SK-N-SH treated with all-trans-retinoic acid at 6 μM for 48 hours (cell line): ENCODE results near the gene LYPD6B.

Experiments
- BACH2 ChIP-seq: fragments of 250-450 bp; sonication (Bioruptor Pico); IDR thresholded peaks from 2 replicates; pipeline ENCODE4 v1.9.0; 2021; ENCODE audit warnings: mild to moderate bottlenecking, borderline replicate concordance
- CSDC2 ChIP-seq: fragments of 250-450 bp; sonication (Bioruptor Pico); IDR thresholded peaks from 2 replicates; pipeline ENCODE4 v1.5.0; 2020; ENCODE audit warnings: mild to moderate bottlenecking, moderate library complexity
- ISL1 ChIP-seq: fragments of 250-450 bp; sonication (Bioruptor Pico); IDR thresholded peaks from 2 replicates; pipeline ENCODE4 v2.1.2; 2022; ENCODE audit warnings: mild to moderate bottlenecking, moderate library complexity
- OSR1 ChIP-seq: fragments of 250-450 bp; sonication (Bioruptor Pico); IDR thresholded peaks from 2 replicates; pipeline ENCODE4 v1.8.0; 2022; ENCODE audit warnings: moderate library complexity, mild to moderate bottlenecking, inconsistent platforms
- PPARA ChIP-seq: fragments of 250-450 bp; sonication (Bioruptor Pico); IDR thresholded peaks from 2 replicates; pipeline ENCODE4 v1.5.0; 2020; ENCODE audit warnings: mild to moderate bottlenecking, borderline replicate concordance
- RARB ChIP-seq: fragments of 250-450 bp; sonication (Bioruptor Pico); IDR thresholded peaks from 2 replicates; pipeline ENCODE4 v1.8.0; 2021; ENCODE audit warnings: mild to moderate bottlenecking, moderate library complexity
- SNAI2 ChIP-seq: fragments of 250-450 bp; sonication (Bioruptor Pico); IDR thresholded peaks from 2 replicates; pipeline ENCODE4 v1.5.0; 2020; ENCODE audit warnings: mild to moderate bottlenecking, moderate library complexity
- ZC3H10 ChIP-seq: fragments of 250-450 bp; sonication (Bioruptor Pico); IDR thresholded peaks from 2 replicates; pipeline ENCODE4 v1.5.1; 2021; ENCODE audit warnings: mild to moderate bottlenecking, moderate library complexity
- ZFP3 ChIP-seq: fragments of 250-450 bp; sonication (Bioruptor Pico); IDR thresholded peaks from 2 replicates; pipeline ENCODE4 v1.5.0; 2020; ENCODE audit warnings: mild to moderate bottlenecking, moderate library complexity
- ZNF70 ChIP-seq: fragments of 450-650 bp; formaldehyde crosslinking; IDR thresholded peaks from 2 replicates; pipeline ENCODE4 v1.5.0; 2020; ENCODE audit warnings: mild to moderate bottlenecking, moderate library complexity
- ZNF8 ChIP-seq: fragments of 450-650 bp; formaldehyde crosslinking; IDR thresholded peaks from 2 replicates; pipeline ENCODE4 v1.5.0; 2020; ENCODE audit warnings: mild to moderate bottlenecking, moderate library complexity
- TF ChIP-seq, protein P1 (sequence below): fragments of 250-450 bp; sonication (Bioruptor Pico); IDR thresholded peaks from 2 replicates; pipeline ENCODE4 v1.5.0; 2020; ENCODE audit warnings: mild to moderate bottlenecking, moderate library complexity
- TF ChIP-seq, protein P2 (sequence below): fragments of 250-450 bp; sonication (Bioruptor Pico); IDR thresholded peaks from 2 replicates; pipeline ENCODE4 v1.5.1; 2021; ENCODE audit warnings: mild to moderate bottlenecking, moderate library complexity
- TF ChIP-seq, protein P3 (sequence below): fragments of 250-450 bp; sonication (Bioruptor Pico); IDR thresholded peaks from 2 replicates; pipeline ENCODE4 v1.8.0; 2021; ENCODE audit warnings: low read depth, mild to moderate bottlenecking, moderate library complexity, borderline replicate concordance

DNA sequence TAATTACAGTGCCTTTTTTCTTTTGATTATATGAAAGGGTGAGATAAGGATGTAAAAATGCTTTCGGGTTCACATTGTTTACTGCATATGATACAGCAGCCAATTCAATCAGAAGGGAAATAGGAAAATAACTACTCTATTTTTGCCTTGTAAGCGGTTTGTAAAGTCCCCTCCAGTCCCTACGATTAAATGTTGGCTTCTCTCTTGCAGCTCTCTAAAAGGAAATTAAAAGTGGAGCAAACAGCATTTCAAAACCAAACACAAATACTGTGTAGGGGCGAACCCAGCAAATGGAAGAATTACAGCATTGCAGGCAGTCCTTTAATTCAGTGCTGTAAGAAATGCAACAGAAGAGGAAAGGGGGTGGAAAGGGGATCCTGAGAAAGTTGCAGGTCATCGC, 18.9 kb downstream of the LYPD6B start:
- no peak for TF ChIP-seq SNAI2 (CRISPR knock-in tag)
- TF ChIP-seq RARB, result no peak
- TF ChIP-seq, protein P1, sequence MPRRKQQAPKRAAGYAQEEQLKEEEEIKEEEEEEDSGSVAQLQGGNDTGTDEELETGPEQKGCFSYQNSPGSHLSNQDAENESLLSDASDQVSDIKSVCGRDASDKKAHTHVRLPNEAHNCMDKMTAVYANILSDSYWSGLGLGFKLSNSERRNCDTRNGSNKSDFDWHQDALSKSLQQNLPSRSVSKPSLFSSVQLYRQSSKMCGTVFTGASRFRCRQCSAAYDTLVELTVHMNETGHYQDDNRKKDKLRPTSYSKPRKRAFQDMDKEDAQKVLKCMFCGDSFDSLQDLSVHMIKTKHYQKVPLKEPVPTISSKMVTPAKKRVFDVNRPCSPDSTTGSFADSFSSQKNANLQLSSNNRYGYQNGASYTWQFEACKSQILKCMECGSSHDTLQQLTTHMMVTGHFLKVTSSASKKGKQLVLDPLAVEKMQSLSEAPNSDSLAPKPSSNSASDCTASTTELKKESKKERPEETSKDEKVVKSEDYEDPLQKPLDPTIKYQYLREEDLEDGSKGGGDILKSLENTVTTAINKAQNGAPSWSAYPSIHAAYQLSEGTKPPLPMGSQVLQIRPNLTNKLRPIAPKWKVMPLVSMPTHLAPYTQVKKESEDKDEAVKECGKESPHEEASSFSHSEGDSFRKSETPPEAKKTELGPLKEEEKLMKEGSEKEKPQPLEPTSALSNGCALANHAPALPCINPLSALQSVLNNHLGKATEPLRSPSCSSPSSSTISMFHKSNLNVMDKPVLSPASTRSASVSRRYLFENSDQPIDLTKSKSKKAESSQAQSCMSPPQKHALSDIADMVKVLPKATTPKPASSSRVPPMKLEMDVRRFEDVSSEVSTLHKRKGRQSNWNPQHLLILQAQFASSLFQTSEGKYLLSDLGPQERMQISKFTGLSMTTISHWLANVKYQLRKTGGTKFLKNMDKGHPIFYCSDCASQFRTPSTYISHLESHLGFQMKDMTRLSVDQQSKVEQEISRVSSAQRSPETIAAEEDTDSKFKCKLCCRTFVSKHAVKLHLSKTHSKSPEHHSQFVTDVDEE (CRISPR knock-in tag), result no peak
- no peak for TF ChIP-seq PPARA
- TF ChIP-seq, protein P2, sequence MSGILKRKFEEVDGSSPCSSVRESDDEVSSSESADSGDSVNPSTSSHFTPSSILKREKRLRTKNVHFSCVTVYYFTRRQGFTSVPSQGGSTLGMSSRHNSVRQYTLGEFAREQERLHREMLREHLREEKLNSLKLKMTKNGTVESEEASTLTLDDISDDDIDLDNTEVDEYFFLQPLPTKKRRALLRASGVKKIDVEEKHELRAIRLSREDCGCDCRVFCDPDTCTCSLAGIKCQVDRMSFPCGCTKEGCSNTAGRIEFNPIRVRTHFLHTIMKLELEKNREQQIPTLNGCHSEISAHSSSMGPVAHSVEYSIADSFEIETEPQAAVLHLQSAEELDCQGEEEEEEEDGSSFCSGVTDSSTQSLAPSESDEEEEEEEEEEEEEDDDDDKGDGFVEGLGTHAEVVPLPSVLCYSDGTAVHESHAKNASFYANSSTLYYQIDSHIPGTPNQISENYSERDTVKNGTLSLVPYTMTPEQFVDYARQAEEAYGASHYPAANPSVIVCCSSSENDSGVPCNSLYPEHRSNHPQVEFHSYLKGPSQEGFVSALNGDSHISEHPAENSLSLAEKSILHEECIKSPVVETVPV, result no peak
- no peak for TF ChIP-seq ZNF70 (CRISPR knock-in tag)
- TF ChIP-seq ZFP3 (CRISPR knock-in tag), result no peak
- TF ChIP-seq CSDC2 (CRISPR knock-in tag), result no peak
- TF ChIP-seq ZC3H10 (CRISPR knock-in tag), result no peak
- no peak for TF ChIP-seq ZNF8
- no peak for TF ChIP-seq BACH2
- TF ChIP-seq, protein P3, sequence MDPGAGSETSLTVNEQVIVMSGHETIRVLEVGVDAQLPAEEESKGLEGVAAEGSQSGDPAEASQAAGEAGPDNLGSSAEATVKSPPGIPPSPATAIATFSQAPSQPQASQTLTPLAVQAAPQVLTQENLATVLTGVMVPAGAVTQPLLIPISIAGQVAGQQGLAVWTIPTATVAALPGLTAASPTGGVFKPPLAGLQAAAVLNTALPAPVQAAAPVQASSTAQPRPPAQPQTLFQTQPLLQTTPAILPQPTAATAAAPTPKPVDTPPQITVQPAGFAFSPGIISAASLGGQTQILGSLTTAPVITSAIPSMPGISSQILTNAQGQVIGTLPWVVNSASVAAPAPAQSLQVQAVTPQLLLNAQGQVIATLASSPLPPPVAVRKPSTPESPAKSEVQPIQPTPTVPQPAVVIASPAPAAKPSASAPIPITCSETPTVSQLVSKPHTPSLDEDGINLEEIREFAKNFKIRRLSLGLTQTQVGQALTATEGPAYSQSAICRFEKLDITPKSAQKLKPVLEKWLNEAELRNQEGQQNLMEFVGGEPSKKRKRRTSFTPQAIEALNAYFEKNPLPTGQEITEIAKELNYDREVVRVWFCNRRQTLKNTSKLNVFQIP (CRISPR knock-in tag), result no peak
- no peak for TF ChIP-seq OSR1
- no peak for TF ChIP-seq ISL1
